Measurements from ENCODE around the gene WDR35.

The WDR35 gene

DNA sequence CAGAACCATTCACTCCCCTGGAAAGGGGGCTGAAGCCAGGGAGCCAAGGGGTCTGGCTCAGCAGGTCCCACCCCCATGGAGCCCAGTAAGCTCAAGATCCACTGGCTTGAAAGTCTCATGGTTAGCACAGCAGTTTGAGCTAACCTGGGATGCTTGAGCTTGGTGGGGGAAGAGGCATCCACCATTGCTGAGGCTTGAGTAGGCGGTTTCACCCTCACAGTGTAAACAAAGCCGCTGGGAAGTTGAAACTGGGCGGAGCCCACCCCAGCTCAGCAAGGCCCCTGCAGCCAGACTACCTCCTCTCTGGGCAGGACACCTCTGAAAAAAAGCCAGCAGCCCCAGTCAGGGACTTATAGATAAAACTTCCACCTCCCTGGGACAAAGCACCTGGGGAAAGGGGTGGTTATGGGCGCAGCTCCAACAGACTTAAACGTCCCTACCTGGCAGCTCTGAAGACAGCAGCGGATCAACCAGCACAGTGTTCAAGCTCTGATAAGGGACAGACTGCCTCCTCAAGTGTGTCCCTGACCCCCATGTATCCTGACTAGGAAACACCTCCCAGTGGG, 73.4 kb downstream of the WDR35 start:
- TF ChIP-seq, protein P1, sequence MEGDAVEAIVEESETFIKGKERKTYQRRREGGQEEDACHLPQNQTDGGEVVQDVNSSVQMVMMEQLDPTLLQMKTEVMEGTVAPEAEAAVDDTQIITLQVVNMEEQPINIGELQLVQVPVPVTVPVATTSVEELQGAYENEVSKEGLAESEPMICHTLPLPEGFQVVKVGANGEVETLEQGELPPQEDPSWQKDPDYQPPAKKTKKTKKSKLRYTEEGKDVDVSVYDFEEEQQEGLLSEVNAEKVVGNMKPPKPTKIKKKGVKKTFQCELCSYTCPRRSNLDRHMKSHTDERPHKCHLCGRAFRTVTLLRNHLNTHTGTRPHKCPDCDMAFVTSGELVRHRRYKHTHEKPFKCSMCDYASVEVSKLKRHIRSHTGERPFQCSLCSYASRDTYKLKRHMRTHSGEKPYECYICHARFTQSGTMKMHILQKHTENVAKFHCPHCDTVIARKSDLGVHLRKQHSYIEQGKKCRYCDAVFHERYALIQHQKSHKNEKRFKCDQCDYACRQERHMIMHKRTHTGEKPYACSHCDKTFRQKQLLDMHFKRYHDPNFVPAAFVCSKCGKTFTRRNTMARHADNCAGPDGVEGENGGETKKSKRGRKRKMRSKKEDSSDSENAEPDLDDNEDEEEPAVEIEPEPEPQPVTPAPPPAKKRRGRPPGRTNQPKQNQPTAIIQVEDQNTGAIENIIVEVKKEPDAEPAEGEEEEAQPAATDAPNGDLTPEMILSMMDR (IDR thresholded peaks at IDR 0.05; ENCODE audit: control extremely low read depth, extremely low read depth, low read depth, missing control alignments): no peak
- ChIA-PET POLR2A (no interaction called here), CTCF (interaction anchor here (1.2 to 2.2 kb wide), 2 partner anchors 10 to 39 kb away, joined by 3 to 13 read pairs; no protein-coding TSS in a partner anchor)
- no peak for DNase-seq (ENCODE audit: extremely low spot score)

DNA sequence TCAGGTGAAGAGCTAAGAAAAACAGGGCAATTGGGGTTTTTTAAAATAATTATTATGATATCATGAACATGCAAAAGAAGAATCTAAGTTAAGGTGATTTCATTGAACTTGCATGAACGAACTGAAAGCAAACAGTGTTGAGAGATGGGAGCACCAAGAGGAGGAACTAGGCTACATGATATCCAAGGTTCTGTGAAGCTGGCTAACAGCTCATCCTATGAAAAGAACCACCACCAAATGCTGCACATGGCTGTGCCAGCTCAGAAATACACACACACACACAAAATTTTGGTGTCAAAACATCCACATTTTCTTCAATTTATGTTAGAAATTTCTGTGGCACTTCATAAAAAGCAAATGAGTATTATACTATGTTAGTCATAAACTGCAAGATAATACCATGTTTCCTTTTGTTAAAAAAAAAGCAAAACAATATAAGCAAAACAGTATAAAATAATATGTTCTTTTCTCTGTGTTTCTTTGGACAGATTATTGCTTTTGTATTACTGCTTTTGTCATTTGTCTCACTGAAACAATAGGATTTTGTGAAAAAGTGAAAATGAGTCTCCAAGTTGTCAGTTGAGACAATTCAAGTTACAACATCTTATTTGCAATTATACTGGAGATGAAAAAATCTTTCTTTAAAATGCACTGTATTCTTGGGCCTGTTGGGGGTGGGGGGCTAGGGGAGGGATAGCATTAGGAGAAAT, 75.5 kb downstream of the WDR35 start:
- ChIA-PET CTCF (interaction anchor here (0.8 to 1.9 kb wide), 4 partner anchors 8 to 29 kb away, joined by 3 to 9 read pairs (median 3); no protein-coding TSS in a partner anchor), POLR2A (no interaction called here)
- DNase-seq (ENCODE audit: extremely low spot score): no peak
- TF ChIP-seq, protein P1 (IDR thresholded peaks at IDR 0.05; ENCODE audit: control extremely low read depth, extremely low read depth, low read depth, missing control alignments): no peak

GRCh38 chr2:19911808-19912509, 77.9 kb downstream of the WDR35 start:
- ChIA-PET POLR2A (no interaction called here), CTCF (interaction anchor here (0.7 to 1.9 kb wide), 5 partner anchors 9 to 313 kb away, joined by 3 to 5 read pairs (median 3); partner anchors contain the start of gene SDC1)
- no peak for DNase-seq (ENCODE audit: extremely low spot score)
- TF ChIP-seq, protein P1 (IDR thresholded peaks at IDR 0.05; ENCODE audit: control extremely low read depth, extremely low read depth, low read depth, missing control alignments): no peak

DNA sequence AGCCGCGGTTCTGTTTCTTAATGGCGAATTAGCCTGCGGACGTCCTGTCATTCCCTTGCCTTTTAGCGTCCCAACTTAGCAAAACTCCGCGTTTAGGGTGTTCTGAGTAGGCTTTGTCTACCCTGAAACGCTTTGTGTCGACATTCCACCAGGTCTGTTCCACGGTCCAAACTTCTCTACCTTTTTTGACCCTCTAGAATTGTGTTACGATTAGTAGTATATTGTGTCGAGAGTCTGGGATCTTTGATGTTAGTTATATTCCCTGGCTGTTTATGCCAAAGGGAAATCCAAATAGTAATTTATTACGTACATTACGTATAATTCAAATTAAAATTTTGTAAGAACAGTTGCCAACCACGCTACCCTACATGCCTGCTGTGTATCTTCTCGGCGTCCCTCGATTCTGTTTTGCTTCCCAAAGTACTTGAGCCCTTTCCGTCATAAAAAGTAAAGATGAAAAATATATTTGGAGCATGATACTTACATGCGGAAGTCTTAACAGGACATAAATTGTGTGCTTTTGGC, 87.6 kb downstream of the WDR35 start:
- peak; percentile 15 for DNase-seq (ENCODE audit: extremely low spot score)
- TF ChIP-seq, protein P1 (IDR thresholded peaks at IDR 0.05; ENCODE audit: control extremely low read depth, extremely low read depth, low read depth, missing control alignments): no peak
- ChIA-PET CTCF (interaction anchor here (1.0 kb wide), 1 partner anchor 12 kb away, joined by 3 read pairs; no protein-coding TSS in a partner anchor), POLR2A (interaction anchor here (0.6 kb wide), 1 partner anchor 83 kb away, joined by 4 read pairs; no protein-coding TSS in a partner anchor)

- TF ChIP-seq, protein P1 (IDR thresholded peaks at IDR 0.05; ENCODE audit: control extremely low read depth, extremely low read depth, low read depth, missing control alignments): no peak
- peak; percentile 94 for DNase-seq (ENCODE audit: extremely low spot score)
- ChIA-PET POLR2A (no interaction called here), CTCF (no interaction called here)
Observed at GRCh38 chr2:19901442-19902215, 88.3 kb downstream of the WDR35 start, which contains the start of gene TTC32. TSS of gene TTC32 (minus strand) at chr2:19901983. CDS start at chr2:19901854, 129 bp downstream.

Measured in GM10248 (cell line).